HG03571 (cell line): ENCODE data around the gene TM7SF2.
"Not testable (repeated sequence)": the region's sequence is repeated elsewhere in the genome, so short reads cannot be mapped to it uniquely, and the experiment has no call there.

Experiments
- ATAC-seq: cut with Tn5 transposase; IDR thresholded peaks from one replicate; pipeline ENCODE4 v1.9.1; 2021; ENCODE audit not compliant: unreplicated experiment

Gene TM7SF2

DNA sequence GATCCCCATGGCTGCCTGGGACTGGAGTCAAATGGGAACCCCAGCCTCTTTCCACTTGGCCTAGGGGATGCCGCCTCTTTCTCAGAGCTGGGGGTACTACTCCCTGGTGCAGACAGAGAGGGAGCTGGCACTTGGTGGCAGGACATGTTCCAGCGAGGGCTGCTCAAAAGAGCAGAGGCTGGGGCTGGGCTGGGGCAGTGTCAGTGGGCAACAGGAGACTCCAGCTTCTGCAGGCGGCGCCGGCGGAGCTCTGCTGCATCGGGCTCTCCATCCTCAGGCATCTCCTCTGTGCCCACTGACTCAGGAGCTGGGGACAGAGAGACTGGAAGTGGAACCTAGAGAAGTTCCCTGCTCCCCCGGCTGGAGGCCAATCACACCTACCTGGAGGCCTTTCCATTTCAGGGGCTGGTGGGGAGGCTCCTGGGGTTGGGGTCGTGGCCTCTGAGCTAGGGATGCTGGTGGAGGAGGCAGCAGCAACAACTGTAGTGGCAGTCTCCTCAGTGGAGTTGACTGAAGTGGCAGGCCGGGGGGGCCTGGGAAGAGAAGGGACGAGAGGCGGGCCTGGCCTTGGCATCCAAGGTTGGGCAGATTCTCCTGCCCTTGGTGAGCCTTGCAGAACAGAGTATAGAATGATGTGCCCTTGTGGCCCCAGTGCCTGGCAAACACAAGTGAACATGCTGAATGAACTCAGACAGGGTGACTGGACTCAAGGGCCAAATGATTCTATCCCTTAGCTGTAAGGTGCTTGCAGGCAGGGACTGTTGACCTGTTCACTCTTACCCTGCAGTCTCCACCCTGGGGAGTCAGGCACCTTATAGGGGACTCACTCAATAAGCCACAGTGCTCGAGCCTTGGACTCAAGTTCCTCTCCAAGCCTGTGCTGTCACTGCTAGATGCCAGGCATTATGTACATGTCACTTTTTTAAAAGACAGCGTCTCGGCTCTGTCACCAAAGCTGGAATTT is 16.8 kb downstream of the TM7SF2 start:
- ATAC-seq, result no peak

- no peak for ATAC-seq
Measured at GRCh38 chr11:65129649-65130441, 18.2 kb downstream of the TM7SF2 start.

- no peak for ATAC-seq
Measured at GRCh38 chr11:65130631-65131416, 19.2 kb downstream of the TM7SF2 start.

DNA sequence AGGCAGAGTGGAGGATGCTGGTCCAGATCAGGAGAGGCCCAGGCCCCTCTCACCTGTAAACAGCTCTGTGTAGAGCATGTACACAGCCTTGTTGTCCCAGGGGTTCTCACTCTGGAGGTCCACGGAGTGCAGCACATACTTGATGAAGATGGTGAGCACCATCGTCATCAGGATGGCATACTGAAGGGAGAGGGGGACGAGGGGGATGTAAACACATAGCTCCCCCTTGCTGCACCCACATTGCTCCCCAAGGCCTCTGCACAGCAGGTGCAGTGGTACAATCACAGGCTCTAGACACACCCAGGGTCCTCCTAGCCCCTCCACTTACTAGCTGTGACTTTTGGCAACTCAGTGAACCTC is 19.7 kb downstream of the TM7SF2 start:
- ATAC-seq, result no peak

GRCh38 chr11:65131895-65132237 is 20.2 kb downstream of the TM7SF2 start:
- ATAC-seq, result no peak

- ATAC-seq, result peak; percentile 35
Measured at GRCh38 chr11:65132238-65132987, 20.7 kb downstream of the TM7SF2 start.

DNA sequence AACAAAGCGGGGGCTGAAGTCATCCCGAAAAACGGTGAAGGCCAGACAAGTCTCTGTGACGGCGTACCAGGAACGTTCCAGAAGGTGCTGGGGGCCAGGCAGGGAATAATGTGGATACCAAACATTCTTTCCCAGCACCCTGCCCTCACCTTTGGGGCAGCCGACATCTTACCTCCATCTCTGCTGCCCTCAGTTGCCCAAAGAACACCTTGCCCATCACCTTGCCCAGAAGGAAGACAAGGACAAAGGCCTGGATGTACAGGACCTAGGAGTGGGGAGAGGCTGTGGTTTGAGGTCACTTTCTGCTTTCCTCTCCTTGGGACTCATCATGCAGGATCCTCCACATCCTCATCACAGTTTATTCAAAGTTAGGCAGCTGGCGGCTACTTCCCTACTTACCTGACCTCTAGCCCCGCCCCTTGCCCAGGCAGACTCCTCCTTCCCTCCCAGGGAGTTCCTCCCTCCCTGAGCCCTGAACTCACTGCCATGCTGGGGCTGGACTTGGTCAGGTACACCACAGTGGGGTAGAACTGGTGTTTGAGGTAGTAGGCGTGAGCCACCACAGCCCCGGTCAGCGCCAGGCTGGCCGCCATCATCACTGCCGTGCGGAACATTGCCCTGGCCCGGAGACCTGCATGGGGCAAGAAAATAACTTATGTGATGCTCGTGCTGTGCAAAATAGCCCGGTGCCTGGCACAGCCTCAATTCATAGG is 21.5 kb downstream of the TM7SF2 start:
- no peak for ATAC-seq

DNA sequence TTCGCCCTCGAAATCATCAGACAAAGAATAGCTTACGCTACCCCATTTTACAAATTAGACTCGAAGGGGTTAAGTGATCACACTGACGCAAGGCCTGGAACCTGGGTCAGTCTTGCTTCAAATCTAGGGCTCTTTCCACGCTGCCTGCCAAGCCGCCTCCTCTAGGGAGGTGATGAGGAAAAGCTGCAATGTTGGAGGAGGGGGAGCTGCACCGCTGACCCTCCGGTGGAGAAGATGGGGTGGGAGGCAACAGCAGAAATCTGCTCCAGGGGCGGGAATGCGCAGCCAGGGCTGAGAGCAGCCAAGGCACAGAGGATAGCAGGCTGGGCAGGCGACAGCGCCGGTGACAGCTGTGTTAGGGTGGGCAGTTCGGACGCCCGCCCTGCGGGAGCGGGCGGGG is 22.1 kb downstream of the TM7SF2 start:
- ATAC-seq, result no peak

DNA sequence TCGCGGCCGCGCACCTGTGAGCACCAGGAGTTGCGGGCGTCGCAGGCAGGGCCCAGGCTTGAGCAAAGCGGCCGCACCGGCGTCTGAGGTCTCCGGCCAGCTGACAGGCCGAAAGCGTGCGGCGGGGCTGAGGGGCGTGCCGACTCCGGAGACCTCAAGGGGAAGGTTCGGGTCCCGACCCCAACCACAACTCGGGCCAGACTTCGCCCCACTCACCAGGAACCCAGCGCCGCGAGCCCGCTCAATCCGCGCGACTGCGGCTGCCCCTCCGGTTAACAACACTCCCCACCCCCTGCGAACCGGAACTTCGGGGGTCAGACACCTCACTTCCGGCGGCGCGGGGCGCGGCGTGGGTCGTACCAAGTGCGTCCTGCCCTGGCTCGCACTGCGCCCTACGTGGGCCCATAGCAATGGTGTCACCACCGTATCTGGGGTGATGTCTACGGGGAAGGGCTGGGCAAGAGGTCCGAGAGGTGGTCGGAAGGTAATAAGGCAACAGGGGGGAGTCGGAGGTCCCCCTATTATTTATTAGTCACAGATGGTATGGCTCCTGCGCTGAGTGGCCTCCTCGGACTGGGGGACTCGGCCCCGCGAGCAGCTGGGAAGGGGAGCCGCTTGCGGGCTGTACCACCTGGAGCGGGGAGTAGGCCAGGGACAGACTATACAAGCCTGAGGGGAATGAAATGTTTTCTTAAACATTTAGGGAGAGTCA is 22.7 kb downstream of the TM7SF2 start, which contains the start of gene SYVN1:
Gene SYVN1, minus strand, starts transcription at position 280 of the 712 bp plus-strand sequence. CDS start 918 bp downstream, outside the sequence.
- peak; percentile 43 for ATAC-seq

DNA sequence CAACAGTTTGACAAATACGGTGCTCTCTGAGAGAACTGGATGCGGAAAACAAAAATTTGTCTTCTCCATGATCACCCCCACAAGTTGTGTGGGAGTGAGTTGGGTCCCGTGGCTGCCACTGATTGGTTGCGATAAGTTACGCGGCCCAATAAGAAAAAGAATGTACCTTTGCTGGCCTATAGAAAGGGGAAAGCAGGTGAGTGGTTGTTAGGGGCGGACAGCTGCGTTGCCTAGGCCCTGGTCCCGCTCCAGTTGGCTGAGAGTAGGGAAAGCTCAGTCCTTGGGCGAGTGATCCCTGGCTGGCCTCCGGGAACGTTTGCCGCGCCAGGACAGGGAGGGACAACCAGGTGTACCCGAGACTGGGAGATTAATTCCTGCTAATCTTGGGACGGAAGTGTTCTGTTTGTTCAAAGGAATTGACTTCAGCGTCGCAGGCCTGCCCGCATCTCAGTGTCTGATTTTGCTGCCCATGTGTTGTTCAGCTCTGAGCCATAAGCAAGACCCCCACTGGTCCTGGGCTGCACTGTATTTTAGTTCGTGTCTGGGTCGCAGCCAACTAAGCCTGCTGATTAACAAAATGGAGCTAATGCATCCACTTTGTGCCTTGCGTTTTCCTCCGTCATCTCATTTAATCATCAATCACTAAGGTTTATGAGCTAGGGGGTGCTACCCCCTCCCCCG is 23.4 kb downstream of the TM7SF2 start:
- peak; percentile 52 for ATAC-seq

GRCh38 chr11:65135633-65136145 is 24.0 kb downstream of the TM7SF2 start:
- no peak for ATAC-seq

DNA sequence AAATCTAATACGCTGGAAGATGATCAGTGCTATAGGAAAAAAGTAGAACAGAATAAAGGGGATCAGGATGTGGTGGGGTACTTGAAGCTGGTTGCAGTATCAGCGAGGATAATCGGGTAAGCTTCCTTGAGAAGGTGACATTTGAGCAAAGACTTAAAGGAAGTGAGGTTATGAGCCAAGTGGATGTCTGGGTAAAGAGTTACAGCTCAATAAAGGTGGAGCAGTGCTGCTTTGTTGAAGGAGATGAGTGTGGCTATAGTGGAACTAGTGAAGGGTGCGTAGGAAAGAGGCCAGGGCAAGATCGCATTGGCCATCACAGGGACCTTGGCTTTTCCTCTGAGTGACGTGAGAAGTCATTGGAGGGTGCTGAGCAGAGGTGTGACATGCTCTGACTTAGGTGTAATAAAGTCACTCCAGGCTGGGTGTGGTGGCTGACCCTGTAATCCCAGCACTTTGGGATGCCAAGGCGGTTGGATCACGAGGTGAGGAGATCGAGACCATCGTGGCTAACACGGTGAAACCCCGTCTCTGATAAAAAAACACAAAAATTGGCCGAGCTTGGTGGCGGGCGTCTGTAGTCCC is 24.9 kb downstream of the TM7SF2 start:
- ATAC-seq, result no peak

GRCh38 chr11:65141896-65142494 is 30.3 kb downstream of the TM7SF2 start:
- ATAC-seq, result no peak

DNA sequence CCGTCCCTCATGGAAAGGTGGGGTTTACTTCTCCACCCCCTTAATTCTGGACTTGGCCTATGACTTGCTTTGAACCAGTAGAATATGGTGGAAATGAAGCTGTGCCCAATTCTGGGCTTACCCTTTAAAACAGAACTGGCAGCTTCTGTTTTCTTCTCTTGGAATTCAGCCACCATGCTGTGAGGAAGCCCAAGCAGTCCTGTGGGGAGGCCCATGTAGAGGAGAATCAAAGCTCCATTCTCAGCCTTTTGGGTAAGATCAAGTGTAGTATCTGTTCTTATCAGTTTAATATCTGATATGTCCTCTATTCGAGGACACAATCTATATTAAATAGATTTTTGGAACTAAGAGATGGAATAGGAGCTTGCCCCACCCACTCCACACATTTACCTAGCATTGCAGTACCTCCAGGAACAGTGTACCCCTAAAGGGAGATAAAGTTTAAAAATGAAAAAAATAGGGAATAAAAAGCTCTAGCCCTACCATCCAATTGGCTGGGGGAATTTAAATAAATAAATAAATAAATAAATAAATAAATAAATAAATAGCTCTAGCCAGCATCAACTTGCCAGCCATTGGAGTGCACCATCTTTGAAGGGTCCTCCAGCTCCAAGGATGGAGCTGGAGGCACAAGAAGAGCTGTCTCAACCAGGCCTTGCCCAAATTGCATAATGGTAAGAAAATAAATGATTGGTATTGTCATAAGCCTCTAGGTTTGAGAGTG is 35.8 kb downstream of the TM7SF2 start:
- no peak for ATAC-seq

- no peak for ATAC-seq
Measured at GRCh38 chr11:65148657-65149056, 37.0 kb downstream of the TM7SF2 start.

DNA sequence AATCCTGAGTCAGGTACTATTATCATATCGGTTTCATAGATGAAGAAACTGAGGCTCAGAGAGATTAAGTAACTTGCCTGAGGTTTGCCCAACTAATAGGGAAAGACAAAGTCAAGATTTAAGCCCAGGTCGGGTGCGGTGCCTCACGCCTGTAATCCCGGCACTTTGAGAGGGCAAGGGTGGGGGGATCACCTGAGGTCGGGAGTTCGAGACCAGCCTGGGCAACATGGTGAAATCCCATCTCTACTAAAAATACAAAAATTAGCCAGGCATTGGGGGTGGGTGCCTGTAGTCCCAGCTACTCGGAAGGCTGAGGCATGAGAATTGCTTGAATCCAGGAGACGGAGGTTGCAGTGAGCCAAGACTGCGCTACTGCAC is 38.4 kb downstream of the TM7SF2 start:
- ATAC-seq, result not testable (repeated sequence)
